Tibial nerve (tissue), 4 donors: ENCODE measurements around the gene SEZ6.

ENCODE experiments used
- CTCF ChIP-seq, 5 experiments: fragments of 200-600 bp in 3 of 5; fragments of 450-650 bp in 2 of 5; sonication (generic) in 3 of 5; IDR thresholded peaks; one replicate each; pipeline ENCODE4 v1.5.1; 2016 to 2019; ENCODE audit warnings: antibody characterized with exemption in 5 of 5, mild to moderate bottlenecking in 3 of 5, moderate library complexity in 2 of 5
- EP300 ChIP-seq, 2 donors: sonication (generic); formaldehyde crosslinking; IDR thresholded peaks; one replicate each; pipeline ENCODE4 v1.6.1; 2017; ENCODE audit warnings: antibody characterized with exemption in 2 of 2, mild to moderate bottlenecking in 1 of 2
- POLR2A ChIP-seq, 2 donors: fragments of 450-650 bp; IDR thresholded peaks; one replicate each; pipeline ENCODE4 v1.6.1; 2017; ENCODE audit warnings: antibody characterized with exemption in 2 of 2, mild to moderate bottlenecking in 2 of 2, moderate library complexity in 2 of 2

- TF ChIP-seq CTCF (IDR thresholded peaks at IDR 0.05) (no peak), POLR2A (IDR thresholded peaks at IDR 0.05) (no peak), EP300 (IDR thresholded peaks at IDR 0.05) (no peak)
Measured at GRCh38 chr17:28956861-28957260, 49.0 kb downstream of the SEZ6 start.
